ENCODE measurements around the gene XRCC1.
"Not testable (repeated sequence)": the region's sequence is repeated elsewhere in the genome, so short reads cannot be mapped to it uniquely, and the experiment has no call there.

XRCC1 gene

DNA sequence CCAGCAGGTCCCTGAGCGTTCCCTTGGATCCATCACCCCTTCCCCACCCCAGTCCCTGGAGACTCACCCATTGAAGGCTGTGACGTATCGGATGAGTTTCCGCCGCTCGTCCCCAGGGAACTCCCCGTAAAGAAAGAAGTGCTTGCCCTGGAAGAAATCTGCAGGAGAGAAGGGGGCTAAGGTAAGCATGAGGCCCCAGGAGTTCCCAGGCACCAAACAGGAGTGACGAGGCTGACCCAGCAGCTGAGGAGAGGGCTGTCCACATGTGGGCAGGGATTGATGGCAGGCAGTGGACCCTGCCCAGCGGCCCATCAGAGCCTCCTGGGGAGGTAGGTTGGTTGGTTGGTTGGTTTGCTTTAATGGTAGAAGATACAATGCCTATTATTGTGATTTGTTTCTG, 31.2 kb downstream of the XRCC1 start:
- no peak for DNase-seq

DNA sequence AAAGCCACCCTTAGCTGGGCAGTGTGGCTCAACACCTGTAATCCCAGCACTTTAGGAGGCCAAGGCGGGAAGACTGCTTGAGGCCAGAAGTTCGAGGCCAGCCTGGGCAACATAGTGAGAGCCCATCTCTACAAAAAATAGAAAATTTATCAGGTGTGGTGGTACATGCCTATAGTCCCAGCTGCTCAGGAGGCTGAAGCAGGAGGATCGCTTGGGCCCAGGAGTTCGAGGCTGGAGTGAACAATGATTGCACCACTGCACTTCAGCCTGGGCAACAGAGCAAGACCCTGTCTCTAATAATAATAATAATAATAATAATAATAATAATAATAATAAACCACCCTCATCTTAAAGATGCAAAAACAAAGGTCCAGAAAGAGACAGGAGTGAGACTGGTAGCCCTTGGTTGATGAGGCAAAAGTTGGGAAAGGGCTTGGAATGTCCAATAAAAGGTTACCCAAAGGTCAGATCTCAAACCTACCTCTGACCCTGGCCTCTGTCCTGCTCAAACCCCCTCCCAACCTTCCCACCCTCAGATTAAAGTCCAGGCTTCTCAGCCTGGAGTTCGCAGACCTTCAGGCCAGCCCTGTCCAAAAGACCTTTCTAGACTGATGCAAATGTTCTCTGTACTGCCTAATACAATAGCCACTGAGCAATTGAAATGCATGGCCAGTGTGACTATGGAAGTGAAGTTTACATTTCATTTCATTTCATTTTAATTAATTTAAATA, 33.2 kb downstream of the XRCC1 start:
- DNase-seq, result no peak

DNA sequence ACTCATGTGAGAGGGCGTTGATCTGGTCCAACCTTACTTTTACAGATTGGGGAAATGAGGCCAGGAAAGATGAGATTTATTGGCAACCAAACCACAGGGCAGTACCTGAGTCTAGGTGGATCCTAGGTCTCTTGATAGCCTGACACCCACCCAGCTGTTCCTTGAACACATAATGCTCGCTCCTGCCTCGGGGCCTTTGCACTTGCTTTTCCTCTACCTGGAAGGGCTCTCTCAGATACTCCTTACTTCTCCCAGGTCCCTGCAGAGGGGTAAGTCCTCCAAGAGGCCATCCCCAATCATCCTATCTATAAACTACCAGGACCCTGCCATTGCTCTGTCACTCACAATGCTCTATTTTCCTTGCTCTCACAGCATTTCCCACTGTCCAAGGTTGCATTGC, 34.9 kb downstream of the XRCC1 start:
- DNase-seq, result no peak

DNA sequence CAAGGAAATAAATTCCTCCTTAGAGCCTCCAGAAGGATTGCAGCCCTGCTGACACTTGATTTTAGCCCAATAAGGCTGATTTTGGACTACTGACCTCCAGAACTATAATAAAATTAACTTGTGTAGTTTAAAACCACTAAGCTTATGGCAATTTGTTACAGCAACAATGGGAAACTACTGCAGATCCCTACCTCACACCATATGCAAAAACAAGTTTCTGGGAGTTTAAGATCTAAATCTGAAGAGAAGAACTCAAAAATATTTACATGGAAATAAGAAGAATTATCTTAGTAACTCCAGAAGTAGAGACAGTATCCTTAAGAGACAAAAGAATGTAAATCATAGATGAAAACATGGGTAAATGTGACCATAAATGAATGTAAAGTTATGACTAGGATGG, 36.4 kb downstream of the XRCC1 start:
- DNase-seq, result no peak

DNA sequence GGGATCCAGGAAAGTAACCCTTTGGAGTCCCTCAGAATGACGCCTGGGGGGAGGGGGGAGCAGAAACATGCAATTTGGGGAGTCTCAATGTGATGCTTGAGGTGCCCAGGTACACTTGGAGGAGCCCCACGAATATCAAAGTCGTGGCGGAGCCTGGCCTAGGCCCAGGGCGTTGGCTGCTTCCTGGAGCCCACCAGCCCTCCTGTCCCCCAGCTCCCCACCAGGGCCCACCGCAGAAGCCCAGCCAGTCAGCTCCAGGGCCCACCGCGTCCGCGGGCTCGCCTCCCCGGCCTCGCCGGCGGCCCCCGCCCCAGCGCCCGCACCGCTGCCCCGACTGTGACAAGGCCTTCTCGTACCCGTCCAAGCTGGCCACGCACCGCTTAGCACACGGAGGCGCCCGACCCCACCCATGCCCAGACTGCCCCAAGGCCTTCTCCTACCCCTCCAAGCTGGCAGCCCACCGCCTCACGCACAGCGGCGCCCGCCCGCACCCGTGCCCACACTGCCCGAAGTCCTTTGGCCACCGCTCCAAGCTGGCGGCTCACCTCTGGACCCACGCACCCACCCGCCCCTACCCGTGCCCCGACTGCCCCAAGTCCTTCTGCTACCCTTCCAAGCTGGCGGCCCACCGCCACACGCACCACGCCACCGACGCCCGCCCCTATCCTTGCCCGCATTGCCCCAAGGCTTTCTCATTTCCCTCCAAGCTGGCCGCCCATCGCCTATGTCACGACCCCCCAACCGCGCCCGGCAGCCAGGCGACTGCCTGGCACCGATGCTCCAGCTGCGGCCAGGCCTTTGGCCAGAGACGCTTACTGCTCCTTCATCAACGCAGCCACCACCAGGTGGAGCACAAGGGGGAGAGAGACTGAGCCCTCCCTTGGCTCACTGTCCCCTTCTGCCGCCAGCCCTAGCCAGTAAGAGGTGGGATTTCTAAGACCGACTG, 40.2 kb downstream of the XRCC1 start:
- no peak for DNase-seq

DNA sequence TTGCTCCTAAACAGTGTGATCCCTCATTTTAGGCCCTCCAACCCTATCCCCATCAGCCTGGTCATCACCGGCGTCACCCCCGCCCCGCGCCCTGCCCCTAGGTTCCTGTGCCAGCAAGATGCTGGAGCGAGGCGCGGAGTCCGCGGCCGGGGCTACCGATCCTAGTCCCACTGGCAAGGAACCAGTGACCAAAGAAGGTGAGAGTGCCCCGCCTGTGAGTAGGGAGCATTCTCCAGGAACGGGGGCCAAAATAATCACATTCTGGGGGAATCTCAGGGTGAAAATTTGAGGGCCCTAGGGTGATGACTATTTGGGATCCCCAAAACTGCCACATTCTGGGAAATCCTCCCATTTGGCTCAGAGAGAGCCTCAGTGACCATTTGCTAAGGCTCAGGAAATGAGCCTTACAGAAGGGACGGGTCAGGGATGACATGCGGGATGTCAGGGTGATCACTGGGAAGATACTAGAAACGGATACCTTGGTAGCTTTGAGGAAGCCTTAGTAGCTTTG, 41.0 kb downstream of the XRCC1 start:
- no peak for DNase-seq

DNA sequence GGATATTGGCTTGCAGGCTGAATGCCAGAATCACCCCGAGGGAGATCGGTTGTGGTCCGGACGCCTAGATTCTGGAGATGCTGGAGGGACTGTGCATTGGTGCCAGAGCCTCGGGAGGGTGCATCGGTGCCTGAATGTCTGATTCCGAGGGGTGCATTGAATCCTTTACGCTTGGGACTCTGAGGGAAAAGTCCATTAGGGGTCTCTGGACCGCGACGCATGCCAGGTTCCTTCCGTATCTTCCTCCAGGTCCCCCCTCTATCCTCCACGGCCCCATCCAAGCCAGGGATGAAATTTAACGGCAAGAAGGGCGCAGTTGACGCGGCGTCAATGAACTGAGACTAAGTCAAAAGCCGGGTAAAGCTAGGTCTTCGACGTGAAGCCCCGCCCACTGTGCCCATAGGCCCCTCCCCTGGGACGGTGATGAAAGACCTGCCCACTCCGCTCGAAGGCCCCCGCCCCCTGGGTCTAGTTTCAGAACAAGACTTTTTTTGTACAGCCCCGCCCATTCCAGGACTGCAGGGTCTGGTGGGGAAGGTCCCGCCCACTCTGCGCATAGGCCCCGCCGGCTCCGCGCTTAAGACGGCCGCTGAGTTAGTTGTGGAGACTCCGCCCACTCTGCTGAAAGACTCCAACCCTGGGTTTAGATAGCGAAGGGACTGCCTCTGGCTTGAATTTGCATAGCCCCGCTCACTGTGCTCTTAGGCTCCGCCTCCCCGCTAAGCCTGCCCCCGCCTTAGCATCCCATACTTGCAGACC, 41.6 kb downstream of the XRCC1 start:
- peak; percentile 90 to 91 for DNase-seq

DNA sequence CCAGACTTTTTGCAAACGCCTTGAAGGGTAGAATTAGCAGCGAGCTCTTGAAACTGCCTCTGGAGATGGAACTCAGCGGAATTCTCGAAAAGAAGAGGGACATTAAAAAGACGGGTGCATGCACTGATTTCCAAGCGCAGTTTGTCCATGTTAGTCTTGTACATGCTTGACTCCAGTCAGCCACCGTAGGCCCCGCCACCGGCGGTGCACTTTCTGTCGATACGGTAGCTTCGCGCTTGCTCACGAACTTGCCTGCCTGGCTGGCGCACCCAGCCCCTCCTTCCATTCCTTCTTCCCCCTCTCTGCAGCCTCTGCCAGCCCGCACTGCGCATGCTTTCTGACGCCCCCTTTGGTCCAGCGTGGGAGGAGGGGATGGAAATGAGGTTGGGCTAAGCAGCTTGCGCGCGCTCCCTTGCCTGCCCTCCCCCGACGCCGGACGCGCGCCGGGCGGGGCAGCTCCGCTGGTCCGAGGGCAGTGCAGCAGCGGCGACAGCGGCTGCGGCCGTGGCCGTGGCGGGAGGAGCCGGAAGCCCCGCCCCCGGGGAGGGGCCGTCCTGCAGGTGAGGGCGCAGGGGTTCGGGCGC, 42.3 kb downstream of the XRCC1 start, which contains the start of gene ZNF575:
Gene ZNF575 (plus strand): TSS at position 227 of the 584 bp plus-strand sequence. CDS start 1,235 bp downstream, outside the sequence.
- DNase-seq, result peak; percentile 76 to 81

DNA sequence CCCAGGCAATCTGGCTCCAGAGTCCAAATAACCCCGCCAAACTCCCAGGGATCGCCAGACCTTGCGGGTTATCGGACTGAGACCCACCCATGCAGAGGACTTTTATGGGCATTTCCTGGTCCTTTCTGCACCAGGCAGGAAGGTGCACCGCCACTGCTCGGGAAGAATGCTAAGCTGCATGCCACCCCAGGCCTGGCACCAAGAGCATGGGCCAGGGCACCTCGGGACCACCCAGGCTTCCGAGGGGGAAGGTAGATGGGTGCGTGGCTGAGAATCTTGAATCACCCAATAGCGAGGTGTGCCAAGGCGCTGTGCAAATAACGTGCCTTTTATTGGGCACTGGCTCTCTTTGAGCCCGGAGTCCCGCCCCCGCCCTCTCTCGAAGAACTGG, 42.8 kb downstream of the XRCC1 start:
- DNase-seq, result no peak

DNA sequence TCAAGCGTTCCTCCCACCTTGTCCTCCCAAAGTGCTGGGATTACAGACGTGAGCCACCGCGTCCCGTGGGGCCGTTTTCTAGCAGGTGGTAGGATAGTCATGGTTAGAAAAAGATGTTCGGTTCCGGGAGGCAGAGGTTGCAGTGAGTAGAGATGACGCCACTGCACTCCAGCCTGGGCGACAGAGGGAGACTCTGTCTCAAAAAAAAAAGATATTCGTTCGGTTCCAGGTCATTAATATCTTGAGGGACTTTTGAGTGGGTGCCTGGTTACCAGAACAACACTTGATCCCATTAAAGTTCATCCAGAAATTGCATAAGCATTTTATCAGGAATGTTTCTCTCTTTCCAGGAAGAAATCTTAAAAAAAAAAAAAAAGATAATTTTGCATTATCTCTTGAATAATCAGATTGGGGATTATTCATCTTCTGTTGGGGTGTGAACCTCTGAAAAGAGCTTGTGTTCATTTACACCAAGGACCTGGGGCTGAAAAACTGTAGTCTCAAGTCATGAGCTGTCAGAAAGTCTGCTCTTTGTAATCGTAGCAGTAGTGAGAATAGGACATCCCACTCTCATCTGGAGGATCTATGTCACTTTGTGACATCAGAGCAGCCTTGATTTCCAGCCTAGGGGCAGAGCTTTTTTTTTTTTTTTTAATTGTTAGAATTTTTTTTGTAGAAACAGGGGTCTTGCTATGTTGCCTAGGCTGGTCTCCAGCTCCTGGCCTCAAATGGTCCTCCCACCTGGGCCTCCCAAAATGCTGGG, 47.3 kb downstream of the XRCC1 start:
- DNase-seq, result no peak

DNA sequence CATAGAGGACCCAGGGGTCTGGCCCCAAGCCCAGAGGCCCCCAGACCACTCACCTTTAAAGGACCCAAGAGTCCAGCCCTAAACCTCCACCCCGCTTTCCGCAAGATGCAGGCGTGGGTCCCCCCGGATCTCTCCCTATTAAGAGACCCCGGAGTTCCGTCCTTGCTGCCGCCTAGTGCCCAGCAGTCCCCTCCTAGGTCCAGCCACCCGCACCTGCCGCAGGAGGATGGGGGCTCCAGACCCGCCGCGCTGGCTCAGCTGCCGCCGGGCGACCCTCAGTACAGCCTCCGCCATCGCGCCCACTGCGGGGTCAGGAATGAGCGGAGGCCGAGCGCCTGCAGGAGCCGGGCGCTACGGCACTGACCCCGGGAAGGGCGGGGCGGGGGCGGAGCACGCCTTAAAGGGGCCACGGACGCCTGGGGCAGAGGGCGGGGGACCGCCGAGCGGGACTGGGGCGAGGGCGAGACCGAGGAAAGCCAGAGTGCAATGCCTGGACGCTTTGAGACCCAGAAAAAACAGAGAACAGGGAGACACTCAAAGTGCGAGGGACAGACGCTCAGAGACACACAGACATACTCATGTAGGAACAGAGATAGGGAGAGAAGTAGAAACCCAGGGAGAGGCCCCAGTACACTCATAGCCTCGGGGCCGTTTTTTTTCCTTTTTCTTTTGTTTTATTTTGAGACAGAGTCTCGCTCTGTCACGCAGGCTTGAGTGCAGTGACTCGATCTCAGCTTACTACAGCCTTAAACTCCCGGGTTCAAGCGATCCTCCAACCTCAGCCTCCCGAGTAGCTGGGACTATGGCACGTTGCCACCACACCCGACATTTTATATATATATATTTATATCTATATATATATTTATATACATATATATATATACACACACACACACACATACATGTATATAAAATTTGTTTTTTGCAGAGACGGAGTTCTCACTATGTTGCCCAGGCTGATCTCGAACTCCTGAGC, 48.2 kb downstream of the XRCC1 start, which contains the start of gene ETHE1:
Gene ETHE1 (minus strand): TSS at position 318 of the 976 bp plus-strand sequence. CDS start 24 bp downstream, at position 294.
- DNase-seq, result peak; percentile 50 to 54

DNA sequence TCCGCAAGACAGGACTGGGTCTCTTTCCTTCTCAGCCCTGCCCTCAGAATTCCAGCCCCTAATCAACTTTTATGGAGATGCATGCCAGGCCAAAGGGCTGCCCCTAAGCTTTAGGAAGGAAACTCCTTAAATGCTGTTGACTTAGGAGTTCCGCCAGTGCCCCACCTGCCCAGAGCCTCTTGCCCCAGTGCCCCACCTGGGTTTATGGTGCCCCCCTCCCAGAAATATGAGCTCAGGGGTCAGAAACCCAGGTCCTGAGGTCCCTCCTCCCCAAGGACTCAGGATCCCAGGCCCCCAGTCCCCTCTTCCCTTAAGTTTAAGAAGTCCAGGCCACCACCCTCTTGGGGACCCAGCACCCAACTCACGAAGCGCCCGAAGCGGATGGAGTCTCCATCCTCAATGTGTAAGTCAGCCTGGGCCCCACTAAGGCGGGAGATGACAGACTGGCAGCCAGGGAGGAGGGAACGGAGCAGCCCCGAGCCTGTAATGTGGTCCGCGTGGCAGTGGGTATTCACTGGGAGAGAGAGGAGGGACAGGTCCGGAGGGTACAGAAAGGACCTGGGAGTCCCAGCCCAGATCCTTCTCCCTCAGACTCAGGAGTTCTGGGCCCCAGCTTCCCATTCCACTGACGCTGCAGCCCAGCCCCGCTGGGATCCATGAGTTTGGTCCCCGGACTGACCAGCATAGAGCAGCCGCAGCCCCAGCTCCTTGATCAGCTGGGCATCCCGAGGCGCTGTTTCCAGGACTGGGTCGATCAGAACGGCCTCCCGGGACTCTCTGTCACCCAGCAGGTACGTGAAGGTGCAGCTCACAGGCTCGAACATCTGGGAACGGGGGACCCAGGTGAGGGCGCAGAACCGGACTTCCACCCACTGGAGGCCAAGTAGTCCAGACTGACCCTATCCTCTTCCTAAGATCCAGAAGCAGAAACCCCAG, 49.2 kb downstream of the XRCC1 start:
- DNase-seq, result no peak

DNA sequence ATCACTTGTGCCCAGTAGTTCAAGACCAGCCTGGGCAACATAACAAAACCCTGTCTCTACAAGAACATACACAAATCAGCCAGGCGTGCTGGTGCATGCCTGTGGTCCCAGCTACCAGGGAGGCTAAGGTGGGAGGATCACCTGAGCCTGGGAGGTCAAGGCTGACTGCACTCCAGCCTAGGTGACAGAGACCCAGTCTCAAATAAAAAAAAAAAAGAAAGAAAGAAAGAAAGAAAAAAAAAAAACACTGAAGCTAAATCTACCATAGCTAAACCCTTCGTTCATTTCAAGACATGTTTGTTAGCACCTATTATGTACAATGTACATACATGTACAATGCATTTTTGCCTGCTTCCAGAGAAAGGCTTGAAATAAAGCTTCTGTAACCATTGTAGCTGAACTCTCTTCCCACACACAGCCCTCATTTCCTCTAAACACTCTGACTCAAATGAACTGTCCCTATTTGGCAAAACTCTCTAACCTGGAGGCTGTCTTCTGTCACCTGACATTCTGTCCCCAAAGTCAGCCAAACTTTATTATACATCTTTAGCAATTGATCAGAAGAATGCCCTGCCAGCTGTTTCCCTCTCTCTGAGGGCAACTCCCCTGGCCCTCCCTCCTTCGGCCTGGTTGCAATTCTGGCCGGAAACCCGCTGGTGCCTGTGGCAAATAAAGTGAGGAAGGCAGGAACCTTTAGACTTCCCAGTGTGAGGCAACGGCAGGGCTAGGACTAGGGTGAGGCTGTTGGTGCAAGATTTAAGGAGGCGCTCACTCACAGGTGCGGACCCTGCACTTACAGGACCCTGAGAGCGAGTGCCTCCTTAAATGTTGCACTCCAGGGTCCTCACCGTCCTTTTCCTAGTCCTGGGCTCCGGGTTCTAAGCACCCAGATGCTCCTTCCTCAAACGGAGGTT, 50.1 kb downstream of the XRCC1 start:
- no peak for DNase-seq

DNA sequence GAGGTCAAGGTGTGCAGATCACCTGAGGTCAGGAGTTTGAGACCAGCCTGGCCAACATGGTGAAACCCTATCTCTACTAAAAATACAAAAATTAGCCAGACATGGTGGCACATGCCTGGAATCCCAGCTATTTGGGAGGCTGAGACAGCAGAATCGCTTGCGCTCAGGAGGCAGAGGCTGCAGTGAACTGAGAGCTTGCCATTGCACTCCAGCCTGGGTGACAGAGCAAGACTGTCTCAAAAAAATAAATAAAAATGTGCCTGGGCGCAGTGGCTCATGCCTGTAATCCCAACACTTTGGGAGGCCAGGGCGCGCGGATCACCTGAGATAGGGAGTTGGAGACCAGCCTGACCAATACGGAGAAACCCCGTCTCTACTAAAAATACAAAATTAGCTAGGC, 51.6 kb downstream of the XRCC1 start:
- DNase-seq, result not testable (repeated sequence)

DNA sequence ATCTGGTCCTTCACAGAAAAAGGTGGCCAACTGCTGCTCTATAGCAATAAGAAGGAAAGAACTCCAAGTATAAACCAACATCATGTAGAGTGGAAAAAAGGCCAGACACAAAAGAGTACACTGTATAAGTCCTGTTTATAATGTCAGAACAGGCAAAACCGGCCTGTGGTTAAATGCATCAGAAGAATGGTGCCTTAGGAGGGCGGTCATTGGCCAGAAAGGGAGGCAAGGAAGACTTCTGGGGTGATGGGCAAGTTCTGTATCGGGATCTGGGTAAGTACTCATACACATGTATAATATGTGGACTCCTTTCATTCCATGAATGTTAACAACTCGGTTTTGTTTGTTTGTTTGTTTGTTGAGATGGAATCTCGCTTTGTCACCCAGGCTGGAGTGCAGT, 52.4 kb downstream of the XRCC1 start:
- no peak for DNase-seq

DNA sequence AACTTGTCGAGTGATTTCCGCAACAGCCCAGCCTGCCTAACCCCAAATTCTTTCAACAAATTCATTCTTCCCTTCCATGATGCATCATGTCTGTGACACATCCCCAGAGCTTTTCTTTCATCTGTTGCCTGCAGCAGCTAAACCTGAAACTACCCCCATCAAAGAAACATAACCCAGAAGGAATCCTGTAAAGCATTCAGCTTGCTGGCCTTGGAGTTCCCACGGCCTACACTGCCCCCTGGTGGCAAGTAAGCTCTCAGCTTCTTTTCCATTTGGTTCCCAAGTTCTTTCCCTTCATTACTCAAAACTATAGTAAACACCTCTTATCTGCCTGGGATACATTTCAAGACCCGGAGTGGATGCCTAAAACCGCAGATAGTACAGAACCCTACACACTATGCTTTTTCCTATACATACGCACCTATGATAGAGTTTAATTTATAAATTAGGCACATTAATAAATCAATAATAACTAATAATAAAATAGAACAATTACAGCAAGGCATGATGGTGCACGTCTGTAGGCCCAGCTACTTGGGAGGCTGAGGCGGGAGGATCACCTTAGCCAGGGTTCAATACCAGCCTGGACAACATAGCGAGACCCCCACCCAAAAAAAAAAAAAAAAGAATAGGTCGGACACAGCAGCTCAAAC, 55.8 kb downstream of the XRCC1 start:
- DNase-seq, result peak; percentile 79

DNA sequence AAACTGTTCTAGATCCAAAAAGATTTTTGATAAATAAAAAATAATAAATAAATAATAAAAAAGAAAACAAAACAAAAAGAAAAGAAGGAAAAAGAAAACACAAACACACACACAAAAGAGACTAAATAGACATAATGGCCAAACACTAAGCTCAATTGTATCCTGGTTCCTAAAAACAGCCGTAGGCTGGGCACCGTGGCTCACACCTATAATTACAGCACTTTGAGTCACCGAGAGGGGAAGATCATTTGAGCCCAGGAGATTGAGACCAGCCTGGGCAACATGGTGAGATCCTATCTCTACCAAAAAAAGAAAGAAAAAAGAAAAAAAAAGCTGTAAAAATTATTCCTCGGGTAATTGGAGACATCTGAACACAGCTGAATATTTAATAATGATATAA, 57.3 kb downstream of the XRCC1 start:
- DNase-seq, result no peak

DNA sequence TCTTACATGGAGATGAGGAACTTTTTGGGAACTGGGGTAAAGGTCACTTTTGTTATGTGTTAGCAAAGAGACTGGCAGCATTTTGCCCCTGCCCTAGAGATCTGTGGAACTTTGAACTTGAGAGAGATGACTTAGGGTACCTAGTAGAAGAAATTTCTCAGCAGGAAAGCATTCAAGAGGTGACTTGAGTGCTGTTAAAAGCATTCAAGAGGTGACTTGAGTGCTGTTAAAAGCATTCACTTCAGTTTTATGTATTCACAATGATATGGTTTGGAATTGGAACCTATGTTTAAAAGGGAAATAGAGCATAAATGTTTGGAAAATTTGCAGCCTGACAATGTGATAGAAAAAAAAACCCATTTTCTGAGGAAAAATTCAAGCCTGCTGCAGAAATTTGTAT, 62.9 kb downstream of the XRCC1 start:
- DNase-seq, result not testable (repeated sequence)

Measured in activated CD4-positive, alpha-beta T cell treated with anti-CD3 and anti-CD28 coated beads, Interleukin-2, amount 50 U/mL, for 4 hours (primary cell).